K562 (cell line): ENCODE measurements around the gene EIF4E2. TPM values are rescaled to one million over a fixed set of nuclear protein-coding genes. Genes with fewer than 3 reads are reported as not detected.

ENCODE experiments used
- DPF2 ChIP-seq: fragments of 450-650 bp; IDR thresholded peaks from 2 replicates; pipeline ENCODE4 v1.6.1; 2016
- GATAD2A ChIP-seq: fragments of 450-650 bp; IDR thresholded peaks from 2 replicates; pipeline ENCODE4 v1.6.1; 2017
- MGA ChIP-seq: fragments of 450-650 bp; IDR thresholded peaks from 2 replicates; pipeline ENCODE4 v1.6.1; 2016; ENCODE audit warnings: mild to moderate bottlenecking, moderate library complexity
- NR4A1 ChIP-seq, 2 experiments: fragments of 250-450 bp in 1 of 2; fragments of 450-650 bp in 1 of 2; sonication (Bioruptor Pico) in 1 of 2; IDR thresholded peaks; 2 replicates each; pipeline versions ENCODE4 v1.4.0 to v1.6.1; 2016 to 2020; ENCODE audit warnings: mild to moderate bottlenecking in 2 of 2, missing compliant biosample characterization in 1 of 2, missing genetic modification characterization in 1 of 2, moderate library complexity in 1 of 2
- POLR2G ChIP-seq: fragments of 200-400 bp; formaldehyde crosslinking; IDR thresholded peaks from 2 replicates; pipeline ENCODE4 v1.6.1; 2017; ENCODE audit warnings: low read depth, mild to moderate bottlenecking, antibody characterized with exemption, low read length, moderate library complexity
- ZNF12 ChIP-seq: sonication (generic); formaldehyde crosslinking; IDR thresholded peaks from 2 replicates; pipeline ENCODE4 v1.4.0; 2020; ENCODE audit warnings: mild to moderate bottlenecking, missing genetic modification reagents
- polyA plus RNA-seq, 8 experiments: library from polyadenylated mRNA; depleted of rRNA in 4 of 8; stranded (reverse) in 5 of 8; unstranded in 3 of 8; fragments of >200 nt; fragmentation: Nextera tagmentation in 2 of 8; fragmentation: Illumina TruSeq in 1 of 8; extraction: Ambion mirVana in 2 of 8; extraction: Trizol in 1 of 8; gene quantifications; 2 replicates each; pipeline versions ENCODE4 v1.2.1 to v1.2.3, GENCODE V29; 2011 to 2014; ENCODE audit warnings: inconsistent platforms in 1 of 8, missing spikeins in 1 of 8
- total RNA-seq, 7 experiments: library from RNA; depleted of rRNA in 6 of 7; stranded (reverse); fragments of >200 nt in 6 of 7; fragmentation: Illumina TruSeq in 2 of 7; extraction: Trizol in 2 of 7; gene quantifications; 2 replicates each; pipeline versions ENCODE4 v1.2.1 to v1.2.3, GENCODE V29; 2011 to 2021; ENCODE audit warnings: low replicate concordance in 1 of 7
- TF ChIP-seq, protein P1 (sequence below): fragments of 250-450 bp; sonication (Bioruptor Pico); IDR thresholded peaks from 2 replicates; pipeline ENCODE4 v1.9.0; 2021; ENCODE audit warnings: mild to moderate bottlenecking, inconsistent platforms
- TF ChIP-seq, protein P2 (sequence below), 2 experiments: IDR thresholded peaks; 2 replicates each; pipeline ENCODE4 v1.6.1; 2011; ENCODE audit warnings: borderline replicate concordance in 1 of 2, control low read depth in 1 of 2, low read depth in 1 of 2, low read length in 1 of 2, mild to moderate bottlenecking in 1 of 2, mixed read lengths in 1 of 2, moderate library complexity in 1 of 2; ENCODE audit not compliant: insufficient read depth in 1 of 2, insufficient read length in 1 of 2, poor library complexity in 1 of 2, severe bottlenecking in 1 of 2; ENCODE audit errors: extremely low read depth in 1 of 2

Gene EIF4E2
- total and polyA plus RNA-seq, 9 of the 15 experiments (the other 6 are each of a cell fraction or from before 2014, with no cell fraction given) = 33.9 to 169 (median 77.5) TPM

- TF ChIP-seq MGA (peak; percentile 17; the same call in 1 of the 2 replicates), POLR2G (peak; percentile 31), GATAD2A (no peak), NR4A1 (CRISPR knock-in tag; IDR thresholded peaks at IDR 0.05) (no peak), NR4A1 (tag; IDR thresholded peaks at IDR 0.05) (no peak), DPF2 (no peak), ZNF12 (CRISPR knock-in tag) (no peak)
- TF ChIP-seq, protein P1, sequence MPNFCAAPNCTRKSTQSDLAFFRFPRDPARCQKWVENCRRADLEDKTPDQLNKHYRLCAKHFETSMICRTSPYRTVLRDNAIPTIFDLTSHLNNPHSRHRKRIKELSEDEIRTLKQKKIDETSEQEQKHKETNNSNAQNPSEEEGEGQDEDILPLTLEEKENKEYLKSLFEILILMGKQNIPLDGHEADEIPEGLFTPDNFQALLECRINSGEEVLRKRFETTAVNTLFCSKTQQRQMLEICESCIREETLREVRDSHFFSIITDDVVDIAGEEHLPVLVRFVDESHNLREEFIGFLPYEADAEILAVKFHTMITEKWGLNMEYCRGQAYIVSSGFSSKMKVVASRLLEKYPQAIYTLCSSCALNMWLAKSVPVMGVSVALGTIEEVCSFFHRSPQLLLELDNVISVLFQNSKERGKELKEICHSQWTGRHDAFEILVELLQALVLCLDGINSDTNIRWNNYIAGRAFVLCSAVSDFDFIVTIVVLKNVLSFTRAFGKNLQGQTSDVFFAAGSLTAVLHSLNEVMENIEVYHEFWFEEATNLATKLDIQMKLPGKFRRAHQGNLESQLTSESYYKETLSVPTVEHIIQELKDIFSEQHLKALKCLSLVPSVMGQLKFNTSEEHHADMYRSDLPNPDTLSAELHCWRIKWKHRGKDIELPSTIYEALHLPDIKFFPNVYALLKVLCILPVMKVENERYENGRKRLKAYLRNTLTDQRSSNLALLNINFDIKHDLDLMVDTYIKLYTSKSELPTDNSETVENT (CRISPR knock-in tag) = no peak
- TF ChIP-seq, protein P2, sequence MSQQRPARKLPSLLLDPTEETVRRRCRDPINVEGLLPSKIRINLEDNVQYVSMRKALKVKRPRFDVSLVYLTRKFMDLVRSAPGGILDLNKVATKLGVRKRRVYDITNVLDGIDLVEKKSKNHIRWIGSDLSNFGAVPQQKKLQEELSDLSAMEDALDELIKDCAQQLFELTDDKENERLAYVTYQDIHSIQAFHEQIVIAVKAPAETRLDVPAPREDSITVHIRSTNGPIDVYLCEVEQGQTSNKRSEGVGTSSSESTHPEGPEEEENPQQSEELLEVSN (IDR thresholded peaks at IDR 0.05; ENCODE audit: borderline replicate concordance in 1 of 2, extremely low read depth in 1 of 2, insufficient read depth in 1 of 2, insufficient read length in 1 of 2, low read depth in 1 of 2, low read length in 1 of 2, poor library complexity in 1 of 2, severe bottlenecking in 1 of 2) = peak in 1 of 2 experiments; percentile 29
These were observed 9.1 kb upstream of the EIF4E2 start (continued) for GRCh38 chr2:232541195-232541960.
